SK-N-SH (cell line): ENCODE results near the gene SELENOS.

Source experiments
- CTCF ChIP-seq: fragments of 200-600 bp; sonication (generic); IDR thresholded peaks from 2 replicates; pipeline ENCODE4 v1.6.1; 2017; ENCODE audit warnings: antibody characterized with exemption, mild to moderate bottlenecking, moderate library complexity
- ELF1 ChIP-seq: IDR thresholded peaks from 2 replicates; pipeline ENCODE4 v1.4.0; 2012
- EP300 ChIP-seq, 2 experiments: IDR thresholded peaks; 2 replicates each; pipeline versions ENCODE4 v1.4.0 to v1.6.1; 2012; ENCODE audit warnings: borderline replicate concordance in 1 of 2, low read depth in 1 of 2, low read length in 1 of 2
- JUND ChIP-seq: IDR thresholded peaks from 2 replicates; pipeline ENCODE4 v1.4.0; 2012
- MAX ChIP-seq: IDR thresholded peaks from 2 replicates; pipeline ENCODE4 v1.4.0; 2012; ENCODE audit warnings: low read depth
- MXI1 ChIP-seq: IDR thresholded peaks from 2 replicates; pipeline ENCODE4 v1.6.1; 2012; ENCODE audit warnings: mild to moderate bottlenecking, low read depth, low read length, improper control_type of control experiment
- TAF1 ChIP-seq: IDR thresholded peaks from 2 replicates; pipeline ENCODE4 v1.6.1; 2012; ENCODE audit warnings: low read depth, mild to moderate bottlenecking, low read length, moderate library complexity, borderline replicate concordance
- TCF12 ChIP-seq: IDR thresholded peaks from 2 replicates; pipeline ENCODE4 v1.4.0; 2012

- no peak for TF ChIP-seq CTCF
- TF ChIP-seq JUND: no peak
- no peak for TF ChIP-seq MXI1
- TF ChIP-seq TCF12: no peak
- TF ChIP-seq ELF1: no peak
- no peak for TF ChIP-seq EP300 (IDR thresholded peaks at IDR 0.05; ENCODE audit: borderline replicate concordance in 1 of 2, low read depth in 1 of 2, low read length in 1 of 2)
- TF ChIP-seq MAX: no peak
- TF ChIP-seq TAF1: no peak
Observed at GRCh38 chr15:101246391-101246790, 30.9 kb downstream of the SELENOS start.
